ENCODE results near the gene PPIL3.

PPIL3 gene

DNA sequence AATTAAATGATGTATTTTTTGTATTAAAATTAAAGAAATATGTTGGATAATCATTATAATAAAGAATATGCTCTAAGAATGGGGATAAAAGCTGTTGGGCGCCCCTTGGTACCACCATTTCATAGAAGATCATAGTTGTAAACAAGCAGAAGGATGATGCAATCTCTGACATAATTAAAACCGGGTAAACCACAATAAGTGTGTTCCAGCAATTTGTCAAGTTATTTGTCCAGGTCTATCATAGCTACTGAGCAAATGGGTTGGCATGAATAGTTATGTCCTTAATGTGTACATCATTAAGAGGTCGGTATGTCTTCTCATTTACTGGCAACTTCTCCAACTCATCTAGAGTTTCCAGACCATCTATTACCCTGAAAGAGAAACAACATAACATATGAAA is 17.7 kb downstream of the PPIL3 start:
- no peak overlapping the region for H3K4me2 ChIP-seq
- no peak overlapping the region for H2AFZ ChIP-seq (ENCODE audit: low read depth)
- H3K4me1 ChIP-seq (ENCODE audit: low read depth, poor library complexity, severe bottlenecking), result peaks cover 24% of the 10 kb centered on the region
- no peaks in the 10 kb centered on the region for H3K36me3 ChIP-seq (ENCODE audit: insufficient read depth)
- no peaks in the 10 kb centered on the region for H4K20me1 ChIP-seq (ENCODE audit: insufficient read depth)
- TF ChIP-seq, protein P1, sequence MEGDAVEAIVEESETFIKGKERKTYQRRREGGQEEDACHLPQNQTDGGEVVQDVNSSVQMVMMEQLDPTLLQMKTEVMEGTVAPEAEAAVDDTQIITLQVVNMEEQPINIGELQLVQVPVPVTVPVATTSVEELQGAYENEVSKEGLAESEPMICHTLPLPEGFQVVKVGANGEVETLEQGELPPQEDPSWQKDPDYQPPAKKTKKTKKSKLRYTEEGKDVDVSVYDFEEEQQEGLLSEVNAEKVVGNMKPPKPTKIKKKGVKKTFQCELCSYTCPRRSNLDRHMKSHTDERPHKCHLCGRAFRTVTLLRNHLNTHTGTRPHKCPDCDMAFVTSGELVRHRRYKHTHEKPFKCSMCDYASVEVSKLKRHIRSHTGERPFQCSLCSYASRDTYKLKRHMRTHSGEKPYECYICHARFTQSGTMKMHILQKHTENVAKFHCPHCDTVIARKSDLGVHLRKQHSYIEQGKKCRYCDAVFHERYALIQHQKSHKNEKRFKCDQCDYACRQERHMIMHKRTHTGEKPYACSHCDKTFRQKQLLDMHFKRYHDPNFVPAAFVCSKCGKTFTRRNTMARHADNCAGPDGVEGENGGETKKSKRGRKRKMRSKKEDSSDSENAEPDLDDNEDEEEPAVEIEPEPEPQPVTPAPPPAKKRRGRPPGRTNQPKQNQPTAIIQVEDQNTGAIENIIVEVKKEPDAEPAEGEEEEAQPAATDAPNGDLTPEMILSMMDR (conservative IDR thresholded peaks at IDR 0.05; ENCODE audit: low read depth, low read length), result no peak
- no peaks in the 10 kb centered on the region for H3K27me3 ChIP-seq (ENCODE audit: insufficient read depth, low read depth)
- no peak overlapping the region for H3K4me3 ChIP-seq (IDR thresholded peaks at IDR 0.05; ENCODE audit: insufficient read depth, low read depth, low read length)
- H3K79me2 ChIP-seq (ENCODE audit: insufficient read depth, low read depth), result no peaks in the 10 kb centered on the region
- H3K27ac ChIP-seq, result no peak overlapping the region
- H3K9ac ChIP-seq, result no peak overlapping the region

DNA sequence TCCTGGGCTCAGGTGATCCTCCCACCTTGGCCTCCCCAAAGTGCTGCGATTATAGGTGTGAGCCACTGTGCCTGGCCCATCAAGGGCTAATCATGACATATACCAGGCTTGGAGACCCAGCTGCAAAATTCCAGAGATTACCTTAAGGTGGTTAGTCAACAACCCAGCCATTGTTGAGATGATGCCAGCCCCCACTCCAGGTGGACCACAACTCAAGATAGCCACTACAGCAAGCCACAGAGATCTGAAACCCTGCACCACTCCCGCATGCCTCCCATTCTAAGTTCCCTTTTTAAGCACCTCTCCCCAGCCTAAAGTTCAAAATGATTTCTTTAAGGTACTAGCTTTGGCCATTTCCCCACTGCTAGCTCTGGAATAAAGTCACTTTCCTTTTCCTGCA is 19.9 kb downstream of the PPIL3 start:
- no peaks in the 10 kb centered on the region for H4K20me1 ChIP-seq (ENCODE audit: insufficient read depth)
- no peak overlapping the region for H3K9ac ChIP-seq
- H3K4me2 ChIP-seq, result no peak overlapping the region
- H3K4me3 ChIP-seq (IDR thresholded peaks at IDR 0.05; ENCODE audit: insufficient read depth, low read depth, low read length), result no peak overlapping the region
- no peaks in the 10 kb centered on the region for H3K36me3 ChIP-seq (ENCODE audit: insufficient read depth)
- H3K27ac ChIP-seq, result no peak overlapping the region
- no peaks in the 10 kb centered on the region for H3K27me3 ChIP-seq (ENCODE audit: insufficient read depth, low read depth)
- peaks cover 4% of the 10 kb centered on the region for H3K79me2 ChIP-seq (ENCODE audit: insufficient read depth, low read depth)
- H3K4me1 ChIP-seq (ENCODE audit: low read depth, poor library complexity, severe bottlenecking), result peaks cover 31% of the 10 kb centered on the region
- H2AFZ ChIP-seq (ENCODE audit: low read depth), result no peak overlapping the region
- TF ChIP-seq, protein P1 (conservative IDR thresholded peaks at IDR 0.05; ENCODE audit: low read depth, low read length), result no peak

DNA sequence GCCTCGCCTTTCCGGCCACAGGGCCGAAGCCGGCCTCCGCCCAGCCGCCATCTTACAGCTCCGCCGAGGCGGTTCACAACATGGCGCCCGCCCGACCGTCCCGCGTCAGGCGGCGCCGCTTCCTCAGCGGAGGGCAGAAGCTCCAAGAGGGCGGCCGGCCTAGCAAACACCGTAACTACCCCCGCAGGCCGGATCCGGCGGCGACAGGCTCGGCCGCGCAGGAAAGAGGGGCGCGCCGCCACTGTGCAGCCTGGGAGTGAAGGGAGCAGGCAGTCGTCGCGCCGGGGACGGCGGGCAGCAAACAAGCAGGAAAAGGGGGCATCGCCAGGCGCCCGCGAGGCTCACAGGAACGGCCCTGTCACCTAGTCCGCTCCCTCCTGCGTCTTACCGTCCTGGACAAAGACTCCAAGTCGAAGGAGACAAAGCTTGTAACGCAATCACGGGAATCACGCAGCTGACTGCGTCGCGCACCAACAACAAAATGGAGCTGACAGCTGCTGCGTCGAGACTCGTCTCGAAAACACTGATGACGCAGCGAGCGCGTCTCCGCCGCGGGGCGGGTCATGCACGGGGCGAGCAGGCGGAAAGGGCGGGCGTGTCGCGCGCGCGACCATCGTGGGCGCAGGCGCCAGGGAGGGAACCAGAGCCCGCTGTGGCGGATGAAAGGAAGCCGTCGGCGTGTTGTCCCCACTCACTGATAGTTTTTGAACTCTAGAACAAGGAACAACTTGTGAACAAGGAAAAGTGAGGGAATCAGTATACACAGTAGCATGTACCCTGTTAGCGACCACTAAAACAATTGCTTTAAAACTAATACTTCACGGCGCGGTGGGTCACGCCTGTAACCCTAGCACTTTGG is 24.5 kb downstream of the PPIL3 start, which contains the start of gene CLK1:
Gene CLK1 (minus strand): TSS at position 483 of the 859 bp plus-strand sequence. CDS start 2,796 bp downstream, outside the sequence.
- peak within 1 kb of the TSS; percentile 99 for H3K9ac ChIP-seq
- H3K4me2 ChIP-seq, result peak within 1 kb of the TSS; percentile 38
- peaks cover 43% of the 10 kb centered on the region for H3K4me1 ChIP-seq (ENCODE audit: low read depth, poor library complexity, severe bottlenecking)
- TF ChIP-seq, protein P1 (conservative IDR thresholded peaks at IDR 0.05; ENCODE audit: low read depth, low read length), result no peak
- H2AFZ ChIP-seq (ENCODE audit: low read depth), result peak within 1 kb of the TSS; percentile 65
- no peaks in the 10 kb centered on the region for H3K27me3 ChIP-seq (ENCODE audit: insufficient read depth, low read depth)
- H3K36me3 ChIP-seq (ENCODE audit: insufficient read depth), result peaks cover 9% of the 10 kb centered on the region; the same call in 1 of the 2 replicates
- peaks cover 28% of the 10 kb centered on the region for H4K20me1 ChIP-seq (ENCODE audit: insufficient read depth)
- peak within 1 kb of the TSS; percentile 95 for H3K4me3 ChIP-seq (IDR thresholded peaks at IDR 0.05; ENCODE audit: insufficient read depth, low read depth, low read length)
- H3K27ac ChIP-seq, result peak within 1 kb of the TSS; percentile 99
- peaks cover 50% of the 10 kb centered on the region for H3K79me2 ChIP-seq (ENCODE audit: insufficient read depth, low read depth)

DNA sequence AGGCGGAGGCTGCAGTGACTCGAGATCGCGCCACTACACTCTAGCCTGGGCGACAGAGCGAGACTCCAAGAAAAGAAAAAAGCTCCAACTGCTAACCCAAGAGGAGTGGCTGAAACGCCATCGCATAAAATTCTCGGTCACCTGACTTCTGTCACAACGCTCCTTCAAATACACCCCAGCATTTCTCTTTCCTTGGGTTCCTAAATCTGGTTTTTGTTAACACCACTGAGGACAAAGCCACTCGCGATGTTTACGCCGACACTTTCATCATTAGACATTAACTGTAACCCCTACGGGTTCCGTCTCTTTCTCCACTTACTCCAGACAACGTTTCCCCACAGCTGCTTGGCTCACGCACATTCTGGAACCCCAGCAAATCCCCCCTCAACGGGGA is 25.1 kb downstream of the PPIL3 start:
- peaks cover 28% of the 10 kb centered on the region for H4K20me1 ChIP-seq (ENCODE audit: insufficient read depth)
- TF ChIP-seq, protein P1 (conservative IDR thresholded peaks at IDR 0.05; ENCODE audit: low read depth, low read length), result no peak
- peak overlapping the region; percentile 65 for H2AFZ ChIP-seq (ENCODE audit: low read depth)
- peaks cover 57% of the 10 kb centered on the region for H3K79me2 ChIP-seq (ENCODE audit: insufficient read depth, low read depth)
- peak overlapping the region; percentile 99 for H3K9ac ChIP-seq
- H3K4me1 ChIP-seq (ENCODE audit: low read depth, poor library complexity, severe bottlenecking), result peaks cover 40% of the 10 kb centered on the region
- H3K4me2 ChIP-seq, result peak overlapping the region; percentile 38
- H3K27ac ChIP-seq, result peak overlapping the region; percentile 99
- peak overlapping the region; percentile 95 for H3K4me3 ChIP-seq (IDR thresholded peaks at IDR 0.05; ENCODE audit: insufficient read depth, low read depth, low read length)
- no peaks in the 10 kb centered on the region for H3K27me3 ChIP-seq (ENCODE audit: insufficient read depth, low read depth)
- peaks cover 16% of the 10 kb centered on the region; the same call in 1 of the 2 replicates for H3K36me3 ChIP-seq (ENCODE audit: insufficient read depth)

All from KMS-11 (cell line).